K562 (cell line): ENCODE data around the gene LRRC4B. TPM values are rescaled to one million over a fixed set of nuclear protein-coding genes. Genes with fewer than 3 reads are reported as not detected.

ENCODE experiments used
- ELF1 ChIP-seq: fragments of 200-800 bp; sonication (Bioruptor generic); IDR thresholded peaks from 2 replicates; pipeline ENCODE4 v1.6.1; 2016; ENCODE audit warnings: missing genetic modification characterization, missing compliant biosample characterization
- FOSL1 ChIP-seq: fragments of 200-800 bp; sonication (Bioruptor generic); conservative IDR thresholded peaks from 2 replicates; pipeline ENCODE4 v1.6.1; 2016; ENCODE audit warnings: missing genetic modification characterization, missing compliant biosample characterization
- FOXJ2 ChIP-seq: fragments of 200-800 bp; sonication (Bioruptor generic); IDR thresholded peaks from 2 replicates; pipeline ENCODE4 v1.6.1; 2016; ENCODE audit warnings: missing genetic modification characterization, missing compliant biosample characterization
- HMG20A ChIP-seq: fragments of 450-650 bp; formaldehyde crosslinking; conservative IDR thresholded peaks from 2 replicates; pipeline ENCODE4 v1.4.0; 2020; ENCODE audit warnings: mild to moderate bottlenecking, mixed read lengths
- KDM2B ChIP-seq: fragments of 250-450 bp; sonication (Bioruptor Pico); IDR thresholded peaks from 2 replicates; pipeline ENCODE4 v1.8.0; 2021; ENCODE audit warnings: mild to moderate bottlenecking, moderate library complexity
- KLF16 ChIP-seq: IDR thresholded peaks from 2 replicates; pipeline ENCODE4 v1.6.1; 2016; ENCODE audit warnings: antibody characterized with exemption
- PHF8 ChIP-seq: fragments of 200-600 bp; sonication (generic); IDR thresholded peaks from 2 replicates; pipeline ENCODE4 v1.6.1; 2012; ENCODE audit warnings: mixed run types, mild to moderate bottlenecking, inconsistent platforms, low read length, moderate library complexity, borderline replicate concordance
- PURB ChIP-seq: sonication (generic); formaldehyde crosslinking; IDR thresholded peaks from 2 replicates; pipeline ENCODE4 v1.9.0; 2021; ENCODE audit warnings: low read depth, mild to moderate bottlenecking, missing genetic modification reagents
- PYGO2 ChIP-seq: fragments of 450-650 bp; IDR thresholded peaks from 2 replicates; pipeline ENCODE4 v1.6.1; 2016; ENCODE audit warnings: mild to moderate bottlenecking, missing genetic modification characterization, moderate library complexity, missing compliant biosample characterization
- SMAD4 ChIP-seq: fragments of 250-450 bp; sonication (Bioruptor Pico); conservative IDR thresholded peaks from 2 replicates; pipeline ENCODE4 v1.8.0; 2021; ENCODE audit warnings: inconsistent platforms, mild to moderate bottlenecking, moderate library complexity
- TBL1XR1 ChIP-seq, 2 experiments: IDR thresholded peaks; 2 replicates each; pipeline ENCODE4 v1.6.1; 2012; ENCODE audit warnings: improper control_type of control experiment in 2 of 2, low read length in 2 of 2, mild to moderate bottlenecking in 1 of 2
- ZKSCAN1 ChIP-seq: fragments of 150-350 bp; IDR thresholded peaks from 2 replicates; pipeline ENCODE4 v1.6.1; 2016; ENCODE audit warnings: low read depth, low read length
- ZNF592 ChIP-seq: fragments of 450-650 bp; IDR thresholded peaks from 2 replicates; pipeline ENCODE4 v1.6.1; 2017; ENCODE audit warnings: antibody characterized with exemption, mild to moderate bottlenecking
- ZZZ3 ChIP-seq: fragments of 450-650 bp; IDR thresholded peaks from 2 replicates; pipeline ENCODE4 v1.6.1; 2016; ENCODE audit warnings: antibody characterized with exemption, mild to moderate bottlenecking, moderate library complexity
- polyA plus RNA-seq, 8 experiments: library from polyadenylated mRNA; depleted of rRNA in 4 of 8; stranded (reverse) in 5 of 8; unstranded in 3 of 8; fragments of >200 nt; fragmentation: Nextera tagmentation in 2 of 8; fragmentation: Illumina TruSeq in 1 of 8; extraction: Ambion mirVana in 2 of 8; extraction: Trizol in 1 of 8; gene quantifications; 2 replicates each; pipeline versions ENCODE4 v1.2.1 to v1.2.3, GENCODE V29; 2011 to 2014; ENCODE audit warnings: inconsistent platforms in 1 of 8, missing spikeins in 1 of 8
- total RNA-seq, 7 experiments: library from RNA; depleted of rRNA in 6 of 7; stranded (reverse); fragments of >200 nt in 6 of 7; fragmentation: Illumina TruSeq in 2 of 7; extraction: Trizol in 2 of 7; gene quantifications; 2 replicates each; pipeline versions ENCODE4 v1.2.1 to v1.2.3, GENCODE V29; 2011 to 2021; ENCODE audit warnings: low replicate concordance in 1 of 7
- TF ChIP-seq, protein P1 (sequence below): fragments of 250-450 bp; sonication (Bioruptor Pico); IDR thresholded peaks from 2 replicates; pipeline ENCODE4 v1.9.0; 2021; ENCODE audit warnings: mild to moderate bottlenecking, inconsistent platforms
- TF ChIP-seq, protein P2 (sequence below): fragments of 450-650 bp; IDR thresholded peaks from 2 replicates; pipeline ENCODE4 v1.6.1; 2017; ENCODE audit warnings: antibody characterized with exemption
- TF ChIP-seq, protein P3 (sequence below), 2 experiments: fragments of 450-650 bp in 1 of 2; sonication (generic) in 1 of 2; formaldehyde crosslinking in 1 of 2; IDR thresholded peaks in 1 of 2; conservative IDR thresholded peaks in 1 of 2; 2 replicates each; pipeline versions ENCODE4 v1.6.1 to v1.8.1; 2016 to 2023; ENCODE audit warnings: mild to moderate bottlenecking in 2 of 2, moderate library complexity in 2 of 2, inconsistent platforms in 1 of 2, missing genetic modification reagents in 1 of 2

Gene LRRC4B
- total and polyA plus RNA-seq, 9 of the 15 experiments (the other 6 are each of a cell fraction or from before 2014, with no cell fraction given): 0.18 to 9.6 (median 2.9) TPM; not detected in 2

- no peak; the same call in 1 of the 2 replicates for TF ChIP-seq ZNF592
- TF ChIP-seq, protein P1, sequence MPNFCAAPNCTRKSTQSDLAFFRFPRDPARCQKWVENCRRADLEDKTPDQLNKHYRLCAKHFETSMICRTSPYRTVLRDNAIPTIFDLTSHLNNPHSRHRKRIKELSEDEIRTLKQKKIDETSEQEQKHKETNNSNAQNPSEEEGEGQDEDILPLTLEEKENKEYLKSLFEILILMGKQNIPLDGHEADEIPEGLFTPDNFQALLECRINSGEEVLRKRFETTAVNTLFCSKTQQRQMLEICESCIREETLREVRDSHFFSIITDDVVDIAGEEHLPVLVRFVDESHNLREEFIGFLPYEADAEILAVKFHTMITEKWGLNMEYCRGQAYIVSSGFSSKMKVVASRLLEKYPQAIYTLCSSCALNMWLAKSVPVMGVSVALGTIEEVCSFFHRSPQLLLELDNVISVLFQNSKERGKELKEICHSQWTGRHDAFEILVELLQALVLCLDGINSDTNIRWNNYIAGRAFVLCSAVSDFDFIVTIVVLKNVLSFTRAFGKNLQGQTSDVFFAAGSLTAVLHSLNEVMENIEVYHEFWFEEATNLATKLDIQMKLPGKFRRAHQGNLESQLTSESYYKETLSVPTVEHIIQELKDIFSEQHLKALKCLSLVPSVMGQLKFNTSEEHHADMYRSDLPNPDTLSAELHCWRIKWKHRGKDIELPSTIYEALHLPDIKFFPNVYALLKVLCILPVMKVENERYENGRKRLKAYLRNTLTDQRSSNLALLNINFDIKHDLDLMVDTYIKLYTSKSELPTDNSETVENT (CRISPR knock-in tag): 0 out of 2 replicates have a peak, but pooled peaks have one; percentile 33
- 0 out of 2 replicates have a peak, but pooled peaks have one; percentile 19 for TF ChIP-seq SMAD4 (CRISPR knock-in tag)
- no peak for TF ChIP-seq PYGO2 (tag)
- TF ChIP-seq PHF8: peak; percentile 76; the same call in 1 of the 2 replicates
- no peak for TF ChIP-seq ZZZ3
- TF ChIP-seq, protein P2, sequence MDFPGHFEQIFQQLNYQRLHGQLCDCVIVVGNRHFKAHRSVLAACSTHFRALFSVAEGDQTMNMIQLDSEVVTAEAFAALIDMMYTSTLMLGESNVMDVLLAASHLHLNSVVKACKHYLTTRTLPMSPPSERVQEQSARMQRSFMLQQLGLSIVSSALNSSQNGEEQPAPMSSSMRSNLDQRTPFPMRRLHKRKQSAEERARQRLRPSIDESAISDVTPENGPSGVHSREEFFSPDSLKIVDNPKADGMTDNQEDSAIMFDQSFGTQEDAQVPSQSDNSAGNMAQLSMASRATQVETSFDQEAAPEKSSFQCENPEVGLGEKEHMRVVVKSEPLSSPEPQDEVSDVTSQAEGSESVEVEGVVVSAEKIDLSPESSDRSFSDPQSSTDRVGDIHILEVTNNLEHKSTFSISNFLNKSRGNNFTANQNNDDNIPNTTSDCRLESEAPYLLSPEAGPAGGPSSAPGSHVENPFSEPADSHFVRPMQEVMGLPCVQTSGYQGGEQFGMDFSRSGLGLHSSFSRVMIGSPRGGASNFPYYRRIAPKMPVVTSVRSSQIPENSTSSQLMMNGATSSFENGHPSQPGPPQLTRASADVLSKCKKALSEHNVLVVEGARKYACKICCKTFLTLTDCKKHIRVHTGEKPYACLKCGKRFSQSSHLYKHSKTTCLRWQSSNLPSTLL: no peak
- peak in 1 of 2 experiments; percentile 99; a peak in 2 of 4 replicates for TF ChIP-seq TBL1XR1 (IDR thresholded peaks at IDR 0.05; ENCODE audit: low read length in 2 of 2)
- TF ChIP-seq FOXJ2 (tag): 0 out of 2 replicates have a peak, but pooled peaks have one; percentile 60
- no peak for TF ChIP-seq KDM2B (CRISPR knock-in tag)
- peak; percentile 86 for TF ChIP-seq ZKSCAN1
- peak; percentile 78 for TF ChIP-seq FOSL1 (tag)
- TF ChIP-seq ELF1 (tag): peak; percentile 99
- TF ChIP-seq KLF16: no peak
- TF ChIP-seq HMG20A (CRISPR knock-in tag): no peak
- no peak for TF ChIP-seq PURB (CRISPR knock-in tag)
- TF ChIP-seq, protein P3, sequence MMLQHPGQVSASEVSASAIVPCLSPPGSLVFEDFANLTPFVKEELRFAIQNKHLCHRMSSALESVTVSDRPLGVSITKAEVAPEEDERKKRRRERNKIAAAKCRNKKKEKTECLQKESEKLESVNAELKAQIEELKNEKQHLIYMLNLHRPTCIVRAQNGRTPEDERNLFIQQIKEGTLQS (IDR thresholded peaks at IDR 0.05): peak; percentile 98
- TF ChIP-seq, protein P3 (CRISPR knock-in tag; conservative IDR thresholded peaks at IDR 0.05): peak; percentile 91
These were observed 57.0 kb downstream of the LRRC4B start, which contains the start of gene JOSD2 (continued) for GRCh38 chr19:50511069-50511822.
